H1 (cell line): ENCODE measurements around the gene IQCK. TPM values are rescaled to one million over a fixed set of nuclear protein-coding genes. Genes with fewer than 3 reads are reported as not detected.

Experiments used
- CTCF ChIA-PET: fragments of 300-600 bp; sonication (Branson Sonifier 250); formaldehyde crosslinking; loops from one replicate; lab custom pipeline; 2021; ENCODE audit not compliant: partially characterized antibody; lab: Charles Lee
- POLR2A ChIA-PET: fragments of 300-600 bp; sonication (Branson Sonifier 250); formaldehyde crosslinking; loops from one replicate; lab custom pipeline; 2021; ENCODE audit warnings: inconsistent platforms; ENCODE audit not compliant: partially characterized antibody; lab: Charles Lee
- DNase-seq, 2 experiments: peaks; one replicate each; pipeline versions ENCODE4 v3.0.0 to v3.0.0-alpha.2; 2010 to 2022; ENCODE audit warnings: low spot score in 2 of 2, low read depth in 1 of 2, mixed read lengths in 1 of 2
- FAIRE-seq: peaks from 2 replicates; lab custom pipeline; 2011; peaks lifted over from hg19 to GRCh38; lab: Jason Lieb, UNC
- H2AFZ ChIP-seq: 2 replicates; pipeline ENCODE4 v1.8.1; 2012; ENCODE audit warnings: low read length, inconsistent platforms
- H2AK5ac ChIP-seq: 2 replicates; pipeline ENCODE4 v1.6.1; 2013; ENCODE audit warnings: low read depth, low read length
- H2BK120ac ChIP-seq: replicated peaks from 2 replicates; pipeline ENCODE3; 2013; ENCODE audit warnings: low read depth, low read length, inconsistent platforms
- H2BK12ac ChIP-seq: 2 replicates; pipeline ENCODE4 v1.6.1; 2013; ENCODE audit warnings: low read depth, low read length
- H2BK15ac ChIP-seq: 2 replicates; pipeline ENCODE4 v1.6.1; 2013; ENCODE audit warnings: low read length
- H2BK20ac ChIP-seq: 2 replicates; pipeline ENCODE4 v1.6.1; 2013; ENCODE audit warnings: low read length
- H2BK5ac ChIP-seq: 2 replicates; pipeline ENCODE4 v1.6.1; 2013; ENCODE audit warnings: low read depth, low read length
- H3K14ac ChIP-seq: 2 replicates; pipeline ENCODE4 v1.6.1; 2013; ENCODE audit warnings: inconsistent platforms; ENCODE audit not compliant: insufficient read length
- H3K18ac ChIP-seq: 2 replicates; pipeline ENCODE4 v1.6.1; 2013; ENCODE audit warnings: low read length; ENCODE audit errors: extremely low read depth
- H3K23ac ChIP-seq: 2 replicates; pipeline ENCODE4 v1.6.1; 2013; ENCODE audit warnings: inconsistent platforms; ENCODE audit not compliant: insufficient read length
- H3K23me2 ChIP-seq: 2 replicates; pipeline ENCODE4 v1.6.1; 2013; ENCODE audit warnings: low read depth, low read length
- H3K27ac ChIP-seq: 2 replicates; pipeline ENCODE4 v1.6.1; 2011; ENCODE audit warnings: low read depth, low read length, inconsistent platforms
- H3K27me3 ChIP-seq, 4 experiments: replicated peaks in 1 of 4; 1 replicate in 1 of 4; 2 replicates in 3 of 4; pipeline versions ENCODE4 v1.6.1 to v1.8.1; 2011 to 2013; ENCODE audit warnings: low read length in 3 of 4, mild to moderate bottlenecking in 3 of 4, inconsistent platforms in 2 of 4, mixed read lengths in 2 of 4, moderate library complexity in 1 of 4; ENCODE audit not compliant: control insufficient read depth in 3 of 4, insufficient read depth in 3 of 4; ENCODE audit errors: extremely low read depth in 1 of 4
- H3K36me3 ChIP-seq, 4 experiments: 2 replicates each; pipeline versions ENCODE4 v1.6.1 to v1.8.1; 2011 to 2013; ENCODE audit warnings: mild to moderate bottlenecking in 4 of 4, low read length in 3 of 4, moderate library complexity in 2 of 4, control low read depth in 1 of 4, inconsistent platforms in 1 of 4; ENCODE audit not compliant: insufficient read depth in 4 of 4, control insufficient read depth in 2 of 4
- H3K4ac ChIP-seq: replicated peaks from 2 replicates; pipeline ENCODE3; 2013; ENCODE audit warnings: low read length, low read depth, mixed read lengths, inconsistent platforms; ENCODE audit not compliant: insufficient read length
- H3K4me1 ChIP-seq, 4 experiments: replicated peaks in 1 of 4; 1 replicate in 1 of 4; 2 replicates in 3 of 4; pipeline versions ENCODE4 v1.6.1 to v1.8.1; 2011 to 2013; ENCODE audit warnings: low read length in 3 of 4, inconsistent platforms in 2 of 4, mixed read lengths in 1 of 4; ENCODE audit not compliant: insufficient read depth in 4 of 4, control insufficient read depth in 3 of 4
- H3K4me2 ChIP-seq, 2 experiments: 2 replicates each; pipeline versions ENCODE4 v1.6.1 to v1.8.1; 2011 to 2013; ENCODE audit warnings: low read depth in 2 of 2, low read length in 2 of 2, control low read depth in 1 of 2, inconsistent platforms in 1 of 2, mild to moderate bottlenecking in 1 of 2; ENCODE audit not compliant: insufficient read depth in 1 of 2
- H3K4me3 ChIP-seq, 4 experiments: fragments of 200-600, 300-600 bp in 1 of 4; sonication (generic), shearing (Covaris generic), sonication (Bioruptor Twin) in 1 of 4; 2 replicates each; pipeline versions ENCODE4 v1.5.1 to v1.8.1; 2011 to 2016; ENCODE audit warnings: low read length in 4 of 4, low read depth in 3 of 4, control low read depth in 2 of 4, inconsistent platforms in 2 of 4, mild to moderate bottlenecking in 2 of 4, mixed read lengths in 1 of 4, moderate library complexity in 1 of 4; ENCODE audit not compliant: insufficient read depth in 2 of 4; ENCODE audit errors: extremely low read depth in 1 of 4
- H3K56ac ChIP-seq: replicated peaks from 2 replicates; pipeline ENCODE3; 2013; ENCODE audit warnings: low read depth, mild to moderate bottlenecking, mixed read lengths, low read length, inconsistent platforms; ENCODE audit not compliant: insufficient read length
- H3K79me1 ChIP-seq: 2 replicates; pipeline ENCODE4 v1.6.1; 2013; ENCODE audit warnings: low read depth, low read length, control low read depth
- H3K79me2 ChIP-seq, 2 experiments: 2 replicates each; pipeline versions ENCODE4 v1.6.1 to v1.8.1; 2012 to 2013; ENCODE audit warnings: low read length in 2 of 2, mild to moderate bottlenecking in 2 of 2, inconsistent platforms in 1 of 2; ENCODE audit not compliant: insufficient read depth in 2 of 2, control insufficient read depth in 1 of 2
- H3K9ac ChIP-seq, 4 experiments: replicated peaks in 1 of 4; 1 replicate in 1 of 4; 2 replicates in 3 of 4; pipeline versions ENCODE4 v1.6.1 to v1.8.1; 2011 to 2013; ENCODE audit warnings: low read depth in 3 of 4, low read length in 3 of 4, control low read depth in 2 of 4, mild to moderate bottlenecking in 2 of 4, moderate library complexity in 2 of 4, inconsistent platforms in 1 of 4; ENCODE audit errors: extremely low read depth in 1 of 4
- H3K9me3 ChIP-seq, 2 experiments: 2 replicates each; pipeline versions ENCODE4 v1.6.1 to v1.8.1; 2012 to 2013; ENCODE audit warnings: mild to moderate bottlenecking in 2 of 2, moderate library complexity in 2 of 2, control low read depth in 1 of 2, inconsistent platforms in 1 of 2, low read depth in 1 of 2, low read length in 1 of 2, mixed read lengths in 1 of 2; ENCODE audit not compliant: insufficient read depth in 2 of 2
- H4K20me1 ChIP-seq, 2 experiments: replicated peaks in 1 of 2; 2 replicates each; pipeline versions ENCODE3 to v1.8.1; 2011 to 2013; ENCODE audit warnings: inconsistent platforms in 2 of 2, low read length in 2 of 2, mild to moderate bottlenecking in 1 of 2; ENCODE audit not compliant: insufficient read depth in 2 of 2, control insufficient read depth in 1 of 2
- H4K5ac ChIP-seq: 2 replicates; pipeline ENCODE4 v1.6.1; 2013; ENCODE audit warnings: low read length, low read depth, mixed read lengths, inconsistent platforms; ENCODE audit not compliant: insufficient read length
- H4K8ac ChIP-seq: 2 replicates; pipeline ENCODE4 v1.8.0; 2013; ENCODE audit warnings: mild to moderate bottlenecking, moderate library complexity, low read length, inconsistent platforms; ENCODE audit not compliant: insufficient read depth; ENCODE audit errors: extremely low read depth
- H4K91ac ChIP-seq: replicated peaks from 2 replicates; pipeline ENCODE3; 2013; ENCODE audit warnings: low read length, mixed read lengths, inconsistent platforms; ENCODE audit not compliant: insufficient read length
- ASH2L ChIP-seq: fragments of 200-600, 300-600 bp; sonication (generic); IDR thresholded peaks from one replicate; pipeline ENCODE4 v1.7.1; 2017; ENCODE audit warnings: low read length
- BRCA1 ChIP-seq: IDR thresholded peaks from 2 replicates; pipeline ENCODE4 v1.6.1; 2012; ENCODE audit warnings: low read depth, low read length, improper control_type of control experiment
- EP300 ChIP-seq, 2 experiments: IDR thresholded peaks; 1 replicate in 1 of 2; 2 replicates in 1 of 2; pipeline ENCODE4 v1.6.1; 2011 to 2012; ENCODE audit warnings: low read depth in 2 of 2, low read length in 2 of 2, mild to moderate bottlenecking in 2 of 2, borderline replicate concordance in 1 of 2, inconsistent platforms in 1 of 2, moderate library complexity in 1 of 2
- EZH2 ChIP-seq: fragments of 200-600 bp; sonication (generic); IDR thresholded peaks from 2 replicates; pipeline ENCODE4 v1.7.1; 2012; ENCODE audit warnings: low read depth, mild to moderate bottlenecking, moderate library complexity, low read length, inconsistent platforms; ENCODE audit not compliant: severe bottlenecking
- FOSL1 ChIP-seq: IDR thresholded peaks from 2 replicates; pipeline ENCODE4 v1.6.1; 2011; ENCODE audit warnings: mild to moderate bottlenecking, low read depth, low read length, moderate library complexity; ENCODE audit not compliant: insufficient read depth
- GABPA ChIP-seq: IDR thresholded peaks from 2 replicates; pipeline ENCODE4 v1.6.1; 2011; ENCODE audit warnings: mild to moderate bottlenecking, low read length, moderate library complexity, borderline replicate concordance; ENCODE audit not compliant: insufficient read depth
- HDAC2 ChIP-seq, 2 experiments: fragments of 300-600 bp in 1 of 2; sonication (generic) in 1 of 2; IDR thresholded peaks; 2 replicates each; pipeline ENCODE4 v1.6.1; 2011 to 2012; ENCODE audit warnings: low read depth in 2 of 2, low read length in 2 of 2, mild to moderate bottlenecking in 2 of 2, moderate library complexity in 2 of 2, borderline replicate concordance in 1 of 2, inconsistent platforms in 1 of 2
- RBBP5 ChIP-seq: IDR thresholded peaks from 2 replicates; pipeline ENCODE4 v1.7.1; 2012; ENCODE audit warnings: low read depth, mild to moderate bottlenecking, inconsistent platforms, low read length, moderate library complexity, borderline replicate concordance
- SUZ12 ChIP-seq: fragments of 200-600 bp; sonication (generic); IDR thresholded peaks from 2 replicates; pipeline ENCODE4 v1.6.1; 2012; ENCODE audit warnings: mild to moderate bottlenecking, inconsistent platforms, low read length, moderate library complexity, mixed read lengths
- TCF12 ChIP-seq: IDR thresholded peaks from 2 replicates; pipeline ENCODE4 v1.6.1; 2011; ENCODE audit warnings: low read depth, mild to moderate bottlenecking, low read length
- WGBS, 2 experiments: shearing (Covaris generic) in 1 of 2; methylation state at CpG; one replicate each; pipeline versions ENCODE4 v1.1.6 to v1.1.7; 2013 to 2015; ENCODE audit warnings: low lambda C conversion rate in 2 of 2, mixed read lengths in 2 of 2, inconsistent platforms in 1 of 2, low coverage in 1 of 2, missing lambda C conversion rate in 1 of 2; ENCODE audit not compliant: insufficient replicate concordance in 2 of 2, insufficient coverage in 1 of 2, insufficient read length in 1 of 2; ENCODE audit errors: extremely low coverage in 1 of 2, missing lambda C conversion rate in 1 of 2; 5-methylcytosine and 5-hydroxymethylcytosine counted together
- polyA plus RNA-seq, 7 experiments: library from polyadenylated mRNA; depleted of rRNA in 3 of 7; stranded (reverse) in 5 of 7; unstranded in 2 of 7; fragments of >200 nt in 5 of 7; fragments of 200-250 nt in 2 of 7; gene quantifications; 1 replicate in 5 of 7; 2 replicates in 1 of 7; 4 replicates in 1 of 7; pipeline versions ENCODE4 v1.2.1 to v1.2.3, GENCODE V29; 2011 to 2013; ENCODE audit warnings: missing spikeins in 2 of 7, mixed read lengths in 2 of 7
- total RNA-seq: library from RNA; stranded (reverse); fragmentation: NEBNext Ultra II Directional; extraction: Animal tissue kit (Norgen Biotek cat#: 25700); gene quantifications from 2 replicates; pipeline ENCODE4 v1.2.1, GENCODE V29; 2021
- TF ChIP-seq, protein P1 (sequence below): IDR thresholded peaks from 2 replicates; pipeline ENCODE4 v1.6.1; 2012; ENCODE audit warnings: low read length, inconsistent platforms

Gene IQCK
- total and polyA plus RNA-seq, 2 of the 8 experiments (the other 6 are each of a cell fraction or from before 2014, with no cell fraction given) = 6.2 to 9.3 TPM

DNA sequence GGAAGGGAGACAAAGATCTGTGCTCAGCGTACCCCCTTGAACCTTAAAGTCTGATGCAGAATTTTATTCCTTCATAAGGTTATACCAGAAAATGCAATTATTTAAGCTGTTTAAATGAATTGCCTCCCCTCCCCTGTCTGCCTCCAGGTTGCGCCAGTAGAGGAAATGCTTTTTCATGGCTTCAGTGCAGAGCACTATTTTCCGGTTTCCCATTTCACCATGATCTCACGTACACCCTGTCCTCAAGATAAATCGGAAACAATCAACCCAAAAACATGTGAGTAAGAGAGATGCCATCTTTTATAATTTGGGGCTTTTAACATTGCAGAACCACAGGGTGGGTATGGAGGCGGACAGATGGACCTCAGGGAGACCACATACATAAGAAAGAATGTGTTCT, 15.5 kb downstream of the IQCK start:
- Histone ChIP-seq H4K20me1 (peaks cover 0 to 2% of the 10 kb centered on the region in 2 experiments), H3K27ac (no peak overlapping the region), H4K91ac (no peak overlapping the region), H2BK5ac (no peak overlapping the region), H3K79me1 (no peaks in the 10 kb centered on the region), H2BK15ac (no peak overlapping the region), H2BK20ac (no peak overlapping the region), H3K79me2 (no peaks in the 10 kb centered on the region), H3K23ac (no peak overlapping the region), H3K9me3 (no peaks in the 10 kb centered on the region), H3K36me3 (peaks cover 0 to 4% (median 0%) of the 10 kb centered on the region in 4 experiments; a peak in 1 of 8 replicates), H2AK5ac (no peak overlapping the region), H2AFZ (no peak overlapping the region), H4K5ac (no peak overlapping the region), H3K14ac (no peak overlapping the region), H3K4me3 (no peak overlapping the region), H3K56ac (no peak overlapping the region), H3K4ac (no peak overlapping the region), H3K27me3 (no peaks in the 10 kb centered on the region), H3K9ac (no peak overlapping the region), H3K18ac (no peak overlapping the region), H4K8ac (no peak overlapping the region), H2BK120ac (no peak overlapping the region), H3K4me1 (0 out of 7 replicates have a peak, but pooled peaks cover 0 to 4% (median 2%) of the 10 kb centered on the region in 4 experiments), H3K4me2 (no peak overlapping the region), H2BK12ac (no peak overlapping the region), H3K23me2 (no peaks in the 10 kb centered on the region)
- ChIA-PET POLR2A (interaction anchor here (0.6 to 1.6 kb wide), 3 partner anchors 14 to 30 kb away, joined by 3 to 7 read pairs (median 4); partner anchors contain the start of genes IQCK and KNOP1), CTCF (interaction anchor here (0.7 kb wide), 1 partner anchor 112 kb away, joined by 3 read pairs; no protein-coding TSS in a partner anchor)
- FAIRE-seq = no peak
- DNase-seq = no peak
- 92% methylated on average over 5 of the region's 6 CpGs; no CpG with 5 or more reads in 1 of the 2 experiments for WGBS, 2 experiments
- TF ChIP-seq SUZ12 (no peak), HDAC2 (IDR thresholded peaks at IDR 0.05; ENCODE audit: borderline replicate concordance in 1 of 2, low read depth in 2 of 2, low read length in 2 of 2) (no peak), EP300 (IDR thresholded peaks at IDR 0.05; ENCODE audit: borderline replicate concordance in 1 of 2, low read depth in 2 of 2, low read length in 2 of 2) (no peak), GABPA (no peak), RBBP5 (no peak), EZH2 (no peak), FOSL1 (no peak), ASH2L (no peak), TCF12 (no peak), BRCA1 (no peak)
- TF ChIP-seq, protein P1, sequence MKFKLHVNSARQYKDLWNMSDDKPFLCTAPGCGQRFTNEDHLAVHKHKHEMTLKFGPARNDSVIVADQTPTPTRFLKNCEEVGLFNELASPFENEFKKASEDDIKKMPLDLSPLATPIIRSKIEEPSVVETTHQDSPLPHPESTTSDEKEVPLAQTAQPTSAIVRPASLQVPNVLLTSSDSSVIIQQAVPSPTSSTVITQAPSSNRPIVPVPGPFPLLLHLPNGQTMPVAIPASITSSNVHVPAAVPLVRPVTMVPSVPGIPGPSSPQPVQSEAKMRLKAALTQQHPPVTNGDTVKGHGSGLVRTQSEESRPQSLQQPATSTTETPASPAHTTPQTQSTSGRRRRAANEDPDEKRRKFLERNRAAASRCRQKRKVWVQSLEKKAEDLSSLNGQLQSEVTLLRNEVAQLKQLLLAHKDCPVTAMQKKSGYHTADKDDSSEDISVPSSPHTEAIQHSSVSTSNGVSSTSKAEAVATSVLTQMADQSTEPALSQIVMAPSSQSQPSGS = no peak
